Activated naive CD4-positive, alpha-beta T cell treated with anti-CD3 and anti-CD28 coated beads, Interleukin-2, amount 50 U/mL, for 72 hours (primary cell): ENCODE results near the gene ADRA2C. TPM values are rescaled to one million over a fixed set of nuclear protein-coding genes. Genes with fewer than 3 reads are reported as not detected.
"Not testable (repeated sequence)": the region's sequence is repeated elsewhere in the genome, so short reads cannot be mapped to it uniquely, and the experiment has no call there.

Source experiments
- ATAC-seq, 2 donors: fragments of 150-1000 bp; cut with Tn5 transposase; 2 replicates each; pipeline ENCODE4 v1.10.0; 2021; ENCODE audit warnings: mild to moderate bottlenecking in 2 of 2, moderate library complexity in 2 of 2
- DNase-seq, 2 donors: peaks; one replicate each; pipeline ENCODE4 v3.0.0; 2021 to 2022; ENCODE audit warnings: low spot score in 2 of 2
- H3K27ac Mint-ChIP-seq, 2 donors: one replicate each; pipeline ENCODE4 v1.8.0; 2022; ENCODE audit warnings: mild to moderate bottlenecking in 2 of 2, mixed read lengths in 2 of 2
- H3K36me3 Mint-ChIP-seq, 2 donors: one replicate each; pipeline ENCODE4 v1.8.0; 2022; ENCODE audit warnings: mixed read lengths in 2 of 2
- H3K9me3 Mint-ChIP-seq, 2 donors: one replicate each; pipeline ENCODE4 v1.8.0; 2022; ENCODE audit warnings: mixed read lengths in 2 of 2
- total RNA-seq, 2 donors: library from RNA; stranded (reverse); gene quantifications; one replicate each; pipeline ENCODE4 v1.2.3, GENCODE V29; 2022

ADRA2C gene
- total RNA-seq, 2 donors from 2014 or later, result 0.35 TPM; not detected in 1

DNA sequence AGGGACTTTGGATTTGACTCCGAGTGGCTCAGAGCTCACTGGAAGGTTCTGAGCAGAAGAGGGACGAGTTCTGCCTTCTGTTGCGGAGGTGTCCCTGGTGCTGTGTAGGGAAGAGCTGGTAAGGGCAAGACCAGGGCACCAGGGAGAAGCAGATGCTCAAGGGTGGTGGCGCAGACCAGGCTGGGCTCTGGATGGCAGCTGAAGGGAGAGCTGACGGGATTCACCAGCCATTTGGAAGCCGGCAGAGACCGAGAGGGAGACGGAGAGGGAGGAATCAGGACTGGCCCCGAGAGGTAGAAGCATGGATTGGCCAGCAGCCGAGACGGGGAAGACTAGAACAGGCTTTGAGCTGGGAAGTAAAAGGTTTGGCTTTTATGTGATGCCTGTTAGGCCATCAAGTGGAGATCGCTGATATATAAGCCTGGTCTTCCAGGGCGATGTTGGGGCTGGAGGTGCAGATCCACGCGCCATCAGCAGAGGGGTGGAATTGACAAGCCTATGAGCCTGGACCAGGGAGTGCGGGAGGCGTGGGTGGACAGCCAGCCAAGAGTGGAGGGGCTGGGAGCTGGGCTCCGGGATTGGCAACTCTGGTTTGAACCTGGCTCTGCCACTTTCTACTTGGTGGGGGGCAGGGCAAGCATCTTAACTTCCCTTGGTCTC, 43.4 kb downstream of the ADRA2C start:
- H3K36me3 Mint-ChIP-seq, result no peaks in the 10 kb centered on the region
- ATAC-seq, result no peak
- peak overlapping the region in 1 of 2 donors; percentile 53 for H3K27ac Mint-ChIP-seq
- no peaks in the 10 kb centered on the region for H3K9me3 Mint-ChIP-seq
- DNase-seq, result no peak

DNA sequence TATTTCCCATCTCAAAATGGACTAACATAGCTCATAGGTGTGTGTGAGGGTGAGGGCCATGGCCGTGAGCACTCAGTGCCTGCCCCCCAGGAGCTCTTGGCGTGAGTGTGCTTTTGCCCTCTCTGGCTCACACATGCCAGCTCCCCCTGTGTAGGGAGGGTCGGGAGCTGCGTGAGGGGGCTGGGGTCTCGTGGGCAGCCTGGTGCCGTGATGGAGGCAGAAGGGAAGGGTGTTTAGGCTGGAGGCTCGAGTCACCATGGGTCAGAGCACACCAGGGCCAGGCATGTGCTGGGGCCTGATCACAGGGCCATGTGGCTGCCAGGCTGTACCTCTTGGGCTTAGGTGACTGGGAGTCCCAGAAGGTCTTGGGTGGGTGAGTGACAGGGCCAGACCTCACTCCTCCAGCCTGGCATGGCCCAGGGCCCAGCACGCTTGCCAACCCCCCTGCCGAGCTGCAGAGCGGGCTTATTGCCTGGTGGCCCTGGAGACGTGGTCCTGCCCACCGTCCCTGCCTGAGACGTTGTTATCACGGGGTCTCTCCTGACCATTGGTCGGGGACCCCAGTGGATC, 44.0 kb downstream of the ADRA2C start:
- DNase-seq (no peak), ATAC-seq (no peak)
- H3K36me3 Mint-ChIP-seq, result no peaks in the 10 kb centered on the region
- H3K9me3 Mint-ChIP-seq, result no peaks in the 10 kb centered on the region
- no peak overlapping the region for H3K27ac Mint-ChIP-seq

DNA sequence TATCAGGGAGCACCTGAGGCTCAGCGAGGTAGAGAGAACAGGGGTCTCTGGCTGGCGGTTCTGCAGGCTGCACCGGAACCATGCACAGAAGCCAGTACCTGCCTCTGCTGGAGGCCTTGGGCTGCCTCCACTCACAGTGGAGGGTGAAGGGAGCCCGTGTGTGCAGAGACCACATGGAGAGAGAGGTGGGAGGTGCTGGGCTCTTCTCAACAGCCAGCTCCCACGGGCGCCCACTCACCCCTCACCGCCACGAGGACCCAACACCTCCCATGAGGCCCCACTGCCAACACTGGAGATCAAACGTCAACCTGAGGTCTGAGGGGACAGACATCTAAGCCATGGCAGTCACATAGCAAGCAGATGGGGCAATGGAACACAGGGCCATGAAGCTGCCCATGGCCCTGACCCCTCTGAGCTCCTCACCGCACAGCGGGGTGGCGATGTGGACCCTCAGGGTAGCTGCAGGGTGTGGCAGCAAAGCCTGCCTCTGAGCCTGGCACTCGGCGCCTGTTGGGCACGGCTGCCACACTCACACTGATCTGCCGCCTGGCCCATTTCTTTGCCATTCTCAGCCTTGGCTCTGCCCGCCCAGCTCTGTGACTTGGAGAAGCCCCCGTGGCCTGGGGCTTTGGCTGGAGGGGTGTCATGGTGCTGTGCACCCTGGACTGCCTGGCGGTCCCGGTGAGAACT, 44.8 kb downstream of the ADRA2C start:
- no peak for DNase-seq
- H3K36me3 Mint-ChIP-seq, result no peaks in the 10 kb centered on the region
- no peak overlapping the region for H3K27ac Mint-ChIP-seq
- H3K9me3 Mint-ChIP-seq, result no peaks in the 10 kb centered on the region
- ATAC-seq, result no peak

DNA sequence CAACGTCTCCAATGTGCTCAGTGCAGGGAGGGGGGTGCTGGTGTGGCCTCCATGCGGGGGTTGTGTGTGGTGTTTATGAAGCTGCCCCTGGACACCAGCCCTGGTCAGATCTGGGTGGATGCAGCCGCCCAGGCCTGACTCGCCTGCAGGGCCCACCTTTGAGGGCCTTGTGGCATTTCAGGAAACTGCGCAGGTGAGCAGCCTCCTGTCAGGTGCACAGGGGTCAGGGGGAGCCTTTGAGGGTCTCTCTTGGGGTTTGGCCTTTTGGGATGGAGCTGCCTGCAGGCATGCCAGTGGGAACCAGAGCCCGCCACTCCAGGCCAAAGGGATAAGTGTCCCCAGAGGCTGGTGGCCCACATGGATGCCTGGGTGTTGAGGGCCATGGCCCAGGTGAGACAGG, 45.4 kb downstream of the ADRA2C start:
- ATAC-seq (no peak), DNase-seq (no peak)
- H3K9me3 Mint-ChIP-seq, result no peaks in the 10 kb centered on the region
- no peak overlapping the region for H3K27ac Mint-ChIP-seq
- H3K36me3 Mint-ChIP-seq, result no peaks in the 10 kb centered on the region

DNA sequence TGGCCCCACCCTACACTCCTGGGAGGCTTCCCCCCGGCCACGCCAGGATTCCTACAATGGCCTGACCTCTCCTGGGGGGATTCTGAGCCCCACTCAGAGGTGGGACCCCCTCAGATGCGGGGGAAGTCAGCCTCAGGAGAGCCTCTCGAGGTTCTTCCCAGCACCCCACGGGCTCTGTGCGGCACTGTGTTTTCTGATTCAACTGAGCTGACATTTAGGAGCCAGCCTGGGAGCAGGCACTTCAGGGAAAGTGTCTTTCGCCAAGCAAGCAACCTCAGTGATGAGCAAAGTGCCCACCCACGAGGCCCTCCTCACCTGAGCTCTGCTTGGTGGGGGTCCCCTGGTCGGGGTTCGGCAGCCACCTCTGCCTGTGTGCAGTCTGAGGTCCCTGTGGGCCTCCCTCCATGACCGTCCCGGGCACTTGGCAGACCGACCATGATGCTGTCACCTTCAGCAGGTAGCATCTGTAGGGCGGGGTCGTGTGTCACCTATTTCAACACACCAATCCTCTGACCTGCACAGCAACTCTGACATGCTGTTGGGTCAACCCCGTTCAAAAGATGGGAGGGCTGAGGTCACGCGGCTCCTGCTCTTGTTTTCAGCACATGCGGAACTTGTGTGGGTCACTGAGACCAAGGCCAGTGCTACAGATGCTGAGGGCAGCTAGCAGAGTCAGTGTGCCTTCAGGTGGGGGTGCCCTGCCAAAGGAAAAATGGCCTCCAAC, 46.2 kb downstream of the ADRA2C start:
- Mint-ChIP-seq H3K9me3 (no peaks in the 10 kb centered on the region), H3K27ac (no peak overlapping the region), H3K36me3 (no peaks in the 10 kb centered on the region)
- DNase-seq, result no peak
- ATAC-seq, result no peak

DNA sequence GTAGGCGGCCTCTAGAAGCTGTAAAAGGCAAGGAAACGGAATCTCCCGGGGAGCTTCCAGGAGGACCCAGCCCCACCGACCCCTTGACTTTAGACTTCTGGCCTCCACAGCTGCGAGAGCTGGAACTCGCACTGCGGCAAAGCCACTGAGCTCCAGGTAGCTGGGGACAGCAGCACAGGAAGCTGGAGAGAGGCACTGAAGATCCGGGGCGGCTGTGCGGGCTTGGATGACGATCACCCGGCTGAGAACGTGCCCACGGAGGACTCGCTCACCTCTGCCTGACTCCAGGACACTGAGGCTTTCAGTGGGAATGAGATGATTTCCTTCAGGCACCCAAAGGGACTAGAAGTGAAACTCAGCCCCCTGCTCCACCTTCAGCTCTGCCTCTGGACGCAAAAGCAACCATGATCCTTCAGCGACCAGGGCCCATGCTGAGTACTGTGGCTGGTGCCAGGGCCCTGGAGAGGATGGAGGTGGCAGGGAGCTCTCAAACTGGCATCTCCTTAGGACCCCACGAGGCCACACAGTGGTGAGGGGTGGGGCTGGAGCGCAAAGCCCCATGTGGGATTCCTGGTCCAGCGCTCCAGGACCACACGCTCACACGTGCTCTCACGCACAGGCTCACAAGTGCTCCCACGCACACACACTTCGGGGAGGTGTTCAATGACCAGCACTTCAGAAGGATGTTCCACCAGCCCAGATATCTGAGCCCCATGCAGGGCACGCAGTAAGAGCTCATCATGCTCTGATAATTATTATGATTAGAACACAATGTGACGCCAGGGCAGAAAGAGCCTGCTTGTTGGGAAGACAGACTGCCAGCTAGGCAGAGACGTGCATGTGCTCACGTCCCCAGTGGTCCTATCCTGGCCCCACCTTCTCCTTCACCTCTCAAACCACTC, 47.2 kb downstream of the ADRA2C start:
- no peak for ATAC-seq
- no peak overlapping the region for H3K27ac Mint-ChIP-seq
- no peaks in the 10 kb centered on the region for H3K36me3 Mint-ChIP-seq
- DNase-seq, result no peak
- H3K9me3 Mint-ChIP-seq, result no peaks in the 10 kb centered on the region

DNA sequence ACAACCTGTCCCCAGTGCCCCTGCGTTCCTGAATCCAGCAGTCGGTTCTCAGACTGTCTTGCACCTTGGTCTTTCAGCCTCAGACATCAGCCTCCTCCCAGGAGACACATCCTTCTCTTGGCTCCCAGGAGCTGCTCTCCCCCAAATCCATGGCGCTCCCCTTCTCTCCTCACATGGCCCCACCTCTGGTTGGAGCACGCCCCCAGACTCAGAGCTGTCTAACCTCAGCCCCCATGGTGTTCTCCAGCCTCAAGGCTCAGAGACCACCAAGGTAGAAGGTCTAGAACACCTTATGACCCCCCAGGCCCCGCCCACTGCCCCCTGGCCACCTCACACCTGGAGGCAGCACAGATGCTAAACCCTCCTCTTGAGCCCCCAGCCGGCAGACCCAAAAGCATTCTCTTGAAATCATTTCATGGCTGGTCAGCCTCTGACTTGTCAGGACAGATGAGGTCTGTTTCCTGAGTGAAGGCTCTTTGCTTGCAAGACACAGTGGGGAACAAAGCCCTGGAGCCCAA, 47.9 kb downstream of the ADRA2C start:
- no peak overlapping the region for H3K27ac Mint-ChIP-seq
- ATAC-seq (no peak), DNase-seq (no peak)
- no peaks in the 10 kb centered on the region for H3K36me3 Mint-ChIP-seq
- no peaks in the 10 kb centered on the region for H3K9me3 Mint-ChIP-seq

DNA sequence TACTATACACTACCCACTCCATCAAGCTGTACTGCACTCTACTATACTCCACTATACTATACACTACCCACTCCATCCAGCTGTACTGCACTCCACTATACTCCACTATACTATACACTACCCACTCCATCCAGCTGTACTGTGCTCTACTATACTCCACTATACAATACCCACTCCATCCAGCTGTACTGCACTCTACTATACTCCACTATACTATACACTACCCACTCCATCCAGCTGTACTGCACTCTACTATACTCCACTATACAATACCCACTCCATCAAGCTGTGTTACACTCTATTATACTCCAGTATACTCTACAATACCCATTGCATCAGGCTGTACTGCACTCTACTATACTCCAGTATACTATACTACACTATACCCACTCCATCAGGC, 48.7 kb downstream of the ADRA2C start:
- peak in 1 of 2 donors; percentile 20 for ATAC-seq
- not testable (repeated sequence) for H3K27ac Mint-ChIP-seq, H3K36me3 Mint-ChIP-seq, H3K9me3 Mint-ChIP-seq, DNase-seq

DNA sequence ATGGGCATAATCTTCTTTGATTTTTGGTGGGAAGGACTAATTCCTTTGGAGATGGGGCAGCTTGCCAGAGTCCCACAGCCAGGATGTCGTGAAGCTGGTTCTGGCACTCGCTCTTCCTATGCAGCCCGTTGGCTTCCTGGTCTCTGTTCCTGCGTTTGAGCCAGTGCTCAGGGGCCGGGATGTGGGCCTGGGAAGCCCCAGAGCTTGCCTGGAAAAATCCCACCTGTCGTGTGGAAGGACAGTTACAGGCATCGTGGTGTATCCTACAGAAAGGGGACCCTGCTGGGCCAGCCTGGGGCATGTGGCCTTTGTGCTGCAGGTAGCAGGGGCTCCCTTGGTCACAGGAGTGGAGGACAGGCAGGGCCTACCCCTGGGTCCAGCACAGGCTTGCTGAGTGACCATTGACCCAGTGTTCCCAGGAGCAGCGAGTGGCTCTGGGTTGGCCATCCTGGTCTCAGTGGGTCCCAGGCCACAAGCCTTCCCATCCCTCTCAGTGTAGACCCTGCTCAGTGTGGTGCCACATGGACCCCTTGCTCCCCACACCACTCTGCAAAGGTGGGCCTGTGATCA, 50.2 kb downstream of the ADRA2C start:
- no peaks in the 10 kb centered on the region for H3K36me3 Mint-ChIP-seq
- ATAC-seq (no peak), DNase-seq (no peak)
- no peak overlapping the region for H3K27ac Mint-ChIP-seq
- no peaks in the 10 kb centered on the region for H3K9me3 Mint-ChIP-seq

DNA sequence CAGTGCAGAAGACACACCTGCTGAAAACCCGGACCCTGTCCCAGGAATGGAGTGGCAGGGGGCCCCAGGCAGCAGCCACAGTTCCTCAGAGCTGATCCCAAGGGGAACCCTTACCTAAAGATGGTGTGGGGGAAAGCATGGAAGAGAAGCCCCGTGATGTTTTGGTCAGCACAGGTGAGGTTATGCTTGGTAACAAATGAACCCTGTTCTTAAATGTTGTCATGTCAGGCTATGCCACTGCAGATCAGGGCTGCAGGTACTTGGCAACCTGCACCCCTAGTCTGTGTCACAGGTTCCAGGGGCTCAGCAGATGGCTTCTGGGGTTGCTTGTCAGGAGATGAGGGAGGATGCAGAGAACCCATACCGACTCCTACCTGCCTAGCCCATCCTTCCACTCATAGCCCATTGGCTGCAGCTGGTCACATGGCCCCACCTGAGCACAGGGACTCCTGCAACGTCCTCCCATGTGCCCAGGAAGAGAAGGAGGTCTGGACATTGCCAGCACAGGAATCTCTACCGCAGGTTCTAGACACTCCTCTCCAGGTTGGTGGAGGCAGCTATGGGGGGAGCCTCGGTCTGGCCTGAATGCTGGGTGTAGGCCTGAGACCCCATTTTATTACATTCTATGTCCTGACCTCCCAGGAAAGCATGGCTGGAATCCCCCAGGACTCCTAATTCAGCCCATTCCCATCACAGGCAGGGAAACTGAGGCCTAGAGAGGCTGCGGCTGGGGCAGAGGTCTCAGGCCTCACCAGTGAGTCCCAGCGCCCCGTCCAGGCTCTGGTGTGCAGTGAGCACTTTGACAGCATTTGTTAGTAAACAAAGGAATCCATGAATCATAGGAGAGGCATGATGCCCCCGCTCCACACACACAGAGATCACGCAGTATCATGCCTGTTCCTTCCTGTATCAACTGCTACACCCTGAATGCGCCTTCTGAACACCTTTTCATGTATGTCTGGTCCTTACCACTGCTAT, 51.1 kb downstream of the ADRA2C start:
- ATAC-seq (no peak), DNase-seq (no peak)
- Mint-ChIP-seq H3K36me3 (no peaks in the 10 kb centered on the region), H3K27ac (no peak overlapping the region), H3K9me3 (no peaks in the 10 kb centered on the region)

Other genes starting within 250 kb of the ADRA2C start
- 10 to 100 TPM; 44.9 to 48.7 TPM for gene LRPAP1, start 234.0 kb upstream of the ADRA2C start, total RNA-seq